Measurements from ENCODE around the gene PARD3. TPM values are rescaled to one million over a fixed set of nuclear protein-coding genes. Genes with fewer than 3 reads are reported as not detected.

The PARD3 gene
- total and polyA plus RNA-seq, 2 experiments from 2014 or later = 6.3 to 21.2 TPM

DNA sequence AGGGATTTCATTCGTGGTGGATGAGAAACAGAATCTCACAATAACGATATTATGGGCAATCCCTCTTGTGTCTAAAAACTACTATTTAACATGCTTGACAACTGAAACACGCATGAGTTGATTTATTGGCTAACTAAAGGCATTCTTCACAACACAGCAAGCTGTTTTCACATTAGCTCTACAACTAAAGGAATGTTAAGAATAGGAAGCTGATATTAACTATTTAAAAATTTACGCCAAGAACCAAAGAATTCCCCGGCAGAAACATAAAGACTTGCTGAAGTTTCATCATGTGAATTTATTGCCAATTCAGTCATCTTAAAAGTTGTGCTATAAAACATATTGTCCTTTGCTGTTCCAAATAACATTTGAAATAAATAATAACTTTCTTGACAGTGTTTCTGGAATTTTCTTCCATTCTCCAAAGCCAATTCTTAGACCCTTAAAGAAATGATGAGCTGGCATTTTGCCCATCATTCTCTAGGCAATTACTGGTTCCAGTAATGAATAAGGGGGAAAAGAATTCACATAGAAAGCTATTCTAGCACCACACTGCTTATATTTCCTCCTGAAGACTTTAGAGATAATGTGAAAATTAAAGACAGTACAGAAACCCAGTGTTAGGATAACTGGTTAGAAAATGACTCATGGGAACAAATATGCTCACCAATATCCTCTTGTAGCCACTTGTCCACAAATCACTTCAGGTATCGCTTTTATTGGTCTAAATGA is 233.1 kb downstream of the PARD3 start:
- Histone ChIP-seq H3K36me3 (ENCODE audit: low read depth) (no peaks in the 10 kb centered on the region), H2AFZ (no peak overlapping the region), H3K27ac (peak overlapping the region; percentile 53), H3K4me1 (ENCODE audit: insufficient read depth) (peaks cover 56% of the 10 kb centered on the region), H3K9me2 (ENCODE audit: insufficient read depth) (no peaks in the 10 kb centered on the region), H3K9ac (no peak overlapping the region), H3K4me2 (ENCODE audit: unreplicated experiment) (peak overlapping the region; percentile 55), H3K27me3 (replicated peaks; ENCODE audit: insufficient read depth) (no peaks in the 10 kb centered on the region), H3K4me3 (peak overlapping the region; percentile 21), H3K79me2 (ENCODE audit: insufficient read depth) (0 out of 2 replicates have a peak, but pooled peaks cover 14% of the 10 kb centered on the region), H4K20me1 (ENCODE audit: insufficient read depth) (no peaks in the 10 kb centered on the region), H3F3A (ENCODE audit: insufficient read depth) (peaks cover 47% of the 10 kb centered on the region), H3K9me3 (ENCODE audit: low read depth) (no peaks in the 10 kb centered on the region)
- in situ Hi-C loops (cut with MboI) = no loop called here
- WGBS, 2 experiments (ENCODE audit: low coverage in 1 of 2, low lambda C conversion rate in 2 of 2, missing lambda C conversion rate in 2 of 2) = 29 to 35% methylated on average over 6 of the region's 6 CpGs
- peak; percentile 57 for DNase-seq
- TF ChIP-seq EZH2 (IDR thresholded peaks at IDR 0.05; ENCODE audit: insufficient read depth, poor library complexity, severe bottlenecking) (no peak), EZH2phosphoT487 (IDR thresholded peaks at IDR 0.05; ENCODE audit: insufficient read depth, low read depth) (no peak)

DNA sequence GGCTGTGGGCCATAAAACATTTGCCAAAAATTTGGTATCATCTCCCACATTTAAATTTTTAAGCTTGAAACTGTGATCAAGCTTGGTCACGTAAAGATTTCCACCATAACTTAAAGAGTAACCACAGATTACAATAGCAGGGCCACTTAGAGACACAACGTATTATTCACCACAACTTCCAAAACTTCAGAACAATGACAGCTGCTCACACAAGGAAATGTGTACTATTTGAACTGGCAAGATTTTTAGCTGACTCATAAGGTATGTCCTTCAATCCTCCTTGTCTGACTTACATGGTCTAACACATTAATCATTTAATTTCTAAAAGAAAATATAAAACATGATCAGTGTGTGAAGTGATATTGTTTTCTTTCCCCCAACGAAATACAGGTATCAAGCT is 234.5 kb downstream of the PARD3 start:
- H3F3A ChIP-seq (ENCODE audit: insufficient read depth) = peaks cover 47% of the 10 kb centered on the region
- no peaks in the 10 kb centered on the region for H3K36me3 ChIP-seq (ENCODE audit: low read depth)
- no peaks in the 10 kb centered on the region for H3K27me3 ChIP-seq (replicated peaks; ENCODE audit: insufficient read depth)
- WGBS, 2 experiments (ENCODE audit: low coverage in 1 of 2, low lambda C conversion rate in 2 of 2, missing lambda C conversion rate in 2 of 2) = 55 to 68% methylated on average over 3 of the region's 3 CpGs
- no peak overlapping the region for H2AFZ ChIP-seq
- H3K27ac ChIP-seq = no peak overlapping the region
- 0 out of 2 replicates have a peak, but pooled peaks cover 14% of the 10 kb centered on the region for H3K79me2 ChIP-seq (ENCODE audit: insufficient read depth)
- DNase-seq = peak; percentile 56
- H3K9me2 ChIP-seq (ENCODE audit: insufficient read depth) = no peaks in the 10 kb centered on the region
- peaks cover 58% of the 10 kb centered on the region for H3K4me1 ChIP-seq (ENCODE audit: insufficient read depth)
- no peaks in the 10 kb centered on the region for H4K20me1 ChIP-seq (ENCODE audit: insufficient read depth)
- no peak for TF ChIP-seq EZH2 (IDR thresholded peaks at IDR 0.05; ENCODE audit: insufficient read depth, poor library complexity, severe bottlenecking)
- no peak for TF ChIP-seq EZH2phosphoT487 (IDR thresholded peaks at IDR 0.05; ENCODE audit: insufficient read depth, low read depth)
- H3K4me2 ChIP-seq (ENCODE audit: unreplicated experiment) = no peak overlapping the region
- H3K9me3 ChIP-seq (ENCODE audit: low read depth) = no peaks in the 10 kb centered on the region
- H3K4me3 ChIP-seq = no peak overlapping the region
- in situ Hi-C loops (cut with MboI) = no loop called here
- H3K9ac ChIP-seq = no peak overlapping the region

DNA sequence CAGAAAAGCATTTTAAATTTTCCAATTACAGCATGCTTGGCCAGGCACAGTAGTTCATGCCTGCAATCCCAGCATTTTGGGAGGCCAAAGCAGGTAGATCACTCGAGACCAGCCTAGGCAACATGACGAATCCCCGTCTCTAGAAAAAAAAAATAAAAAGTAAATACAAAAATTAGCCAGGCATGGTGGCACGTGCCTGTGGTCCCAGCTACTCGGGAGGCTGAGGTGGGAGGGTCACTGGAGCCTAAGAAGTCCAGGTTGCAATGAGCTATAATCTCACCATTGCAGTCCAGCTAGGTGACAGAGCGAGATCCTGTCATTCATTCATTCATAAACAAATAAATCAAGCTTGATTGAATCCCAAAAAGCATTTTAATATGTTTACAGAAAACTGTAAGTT is 234.9 kb downstream of the PARD3 start:
- no peak for TF ChIP-seq EZH2phosphoT487 (IDR thresholded peaks at IDR 0.05; ENCODE audit: insufficient read depth, low read depth)
- no peak for TF ChIP-seq EZH2 (IDR thresholded peaks at IDR 0.05; ENCODE audit: insufficient read depth, poor library complexity, severe bottlenecking)
- Histone ChIP-seq H4K20me1 (ENCODE audit: insufficient read depth) (no peaks in the 10 kb centered on the region), H3F3A (ENCODE audit: insufficient read depth) (peaks cover 44% of the 10 kb centered on the region), H3K79me2 (ENCODE audit: insufficient read depth) (0 out of 2 replicates have a peak, but pooled peaks cover 14% of the 10 kb centered on the region), H3K27me3 (replicated peaks; ENCODE audit: insufficient read depth) (no peaks in the 10 kb centered on the region), H3K4me3 (no peak overlapping the region), H3K4me1 (ENCODE audit: insufficient read depth) (peaks cover 54% of the 10 kb centered on the region), H3K4me2 (ENCODE audit: unreplicated experiment) (no peak overlapping the region), H3K9me2 (ENCODE audit: insufficient read depth) (no peaks in the 10 kb centered on the region), H3K27ac (no peak overlapping the region), H2AFZ (no peak overlapping the region), H3K9me3 (ENCODE audit: low read depth) (no peaks in the 10 kb centered on the region), H3K36me3 (ENCODE audit: low read depth) (no peaks in the 10 kb centered on the region), H3K9ac (no peak overlapping the region)
- no peak for DNase-seq
- in situ Hi-C loops (cut with MboI) = no loop called here
- WGBS, 2 experiments (ENCODE audit: low coverage in 1 of 2, low lambda C conversion rate in 2 of 2, missing lambda C conversion rate in 2 of 2) = 94 to 95% methylated on average over 6 of the region's 6 CpGs

DNA sequence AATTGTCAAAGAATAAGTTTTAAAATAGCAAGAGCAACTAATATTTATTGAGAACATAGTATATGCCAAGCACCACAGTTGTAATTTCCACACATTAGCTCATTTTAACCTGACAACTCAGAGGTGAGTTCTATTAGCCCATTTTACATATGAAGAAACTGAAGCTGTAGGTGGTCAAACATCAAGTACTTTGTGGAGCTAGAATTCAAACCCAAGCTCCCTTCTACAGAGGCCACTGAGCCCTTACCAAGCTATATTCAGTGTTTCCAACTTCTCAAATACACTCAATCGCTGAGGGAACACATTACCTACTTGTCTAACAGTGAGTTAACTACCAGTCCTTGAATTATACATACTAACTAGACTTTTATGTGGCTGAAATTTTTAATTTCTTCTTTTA is 236.6 kb downstream of the PARD3 start:
- peaks cover 14% of the 10 kb centered on the region; the same call in 1 of the 2 replicates for H3K79me2 ChIP-seq (ENCODE audit: insufficient read depth)

More for the DNA sequence above, 236.6 kb downstream of the PARD3 start:
- in situ Hi-C loops (cut with MboI) = no loop called here
- no peak for DNase-seq
- Histone ChIP-seq H3K4me1 (ENCODE audit: insufficient read depth) (peaks cover 42% of the 10 kb centered on the region), H3K9ac (no peak overlapping the region), H3K27ac (no peak overlapping the region), H4K20me1 (ENCODE audit: insufficient read depth) (no peaks in the 10 kb centered on the region), H3K4me2 (ENCODE audit: unreplicated experiment) (no peak overlapping the region), H3K9me3 (ENCODE audit: low read depth) (no peaks in the 10 kb centered on the region), H3K4me3 (no peak overlapping the region), H2AFZ (no peak overlapping the region), H3K27me3 (replicated peaks; ENCODE audit: insufficient read depth) (no peaks in the 10 kb centered on the region), H3K9me2 (ENCODE audit: insufficient read depth) (no peaks in the 10 kb centered on the region), H3F3A (ENCODE audit: insufficient read depth) (peaks cover 27% of the 10 kb centered on the region), H3K36me3 (ENCODE audit: low read depth) (no peaks in the 10 kb centered on the region)
- 93 to 100% methylated on average over 1 of the region's 1 CpG for WGBS, 2 experiments (ENCODE audit: low coverage in 1 of 2, low lambda C conversion rate in 2 of 2, missing lambda C conversion rate in 2 of 2)
- TF ChIP-seq EZH2phosphoT487 (IDR thresholded peaks at IDR 0.05; ENCODE audit: insufficient read depth, low read depth) (no peak), EZH2 (IDR thresholded peaks at IDR 0.05; ENCODE audit: insufficient read depth, poor library complexity, severe bottlenecking) (no peak)
